ENCODE measurements around the gene PRKD1.
A peak's percentile ranks its signal among the peaks of the same experiment; 100 is the strongest.

PRKD1 gene

DNA sequence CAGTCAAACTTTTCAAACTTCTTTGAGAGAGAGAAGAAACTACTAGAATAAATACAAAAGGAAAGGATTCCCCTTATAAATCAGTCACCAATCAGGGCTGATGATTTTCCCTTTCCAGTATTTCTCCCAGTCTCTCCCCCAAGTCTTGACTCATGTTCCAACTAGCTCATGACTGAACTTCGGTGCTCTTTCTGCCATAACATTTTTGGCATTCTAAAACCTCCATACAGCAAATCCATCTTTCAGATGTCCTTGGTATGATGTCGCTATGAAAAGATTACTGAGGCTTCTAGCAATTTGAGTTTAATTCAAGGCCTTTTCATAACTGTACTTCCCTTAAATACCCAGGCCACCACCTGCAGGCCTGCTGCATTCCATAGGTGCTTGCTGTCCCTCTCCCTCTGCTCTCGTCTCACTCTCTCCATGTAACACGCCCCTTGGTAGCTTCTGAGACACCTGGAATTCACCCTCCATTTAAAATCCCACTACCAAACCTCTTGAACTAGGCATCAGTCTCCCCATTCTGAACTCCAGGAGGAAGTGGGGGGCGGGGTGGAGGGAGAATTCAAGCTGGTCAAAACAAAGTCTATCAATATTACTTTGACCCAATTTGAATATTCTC lies 2.4 kb downstream of the PRKD1 start:
- DNase-seq (ENCODE audit: low read depth): peak; percentile 64
- TF ChIP-seq, protein P1, sequence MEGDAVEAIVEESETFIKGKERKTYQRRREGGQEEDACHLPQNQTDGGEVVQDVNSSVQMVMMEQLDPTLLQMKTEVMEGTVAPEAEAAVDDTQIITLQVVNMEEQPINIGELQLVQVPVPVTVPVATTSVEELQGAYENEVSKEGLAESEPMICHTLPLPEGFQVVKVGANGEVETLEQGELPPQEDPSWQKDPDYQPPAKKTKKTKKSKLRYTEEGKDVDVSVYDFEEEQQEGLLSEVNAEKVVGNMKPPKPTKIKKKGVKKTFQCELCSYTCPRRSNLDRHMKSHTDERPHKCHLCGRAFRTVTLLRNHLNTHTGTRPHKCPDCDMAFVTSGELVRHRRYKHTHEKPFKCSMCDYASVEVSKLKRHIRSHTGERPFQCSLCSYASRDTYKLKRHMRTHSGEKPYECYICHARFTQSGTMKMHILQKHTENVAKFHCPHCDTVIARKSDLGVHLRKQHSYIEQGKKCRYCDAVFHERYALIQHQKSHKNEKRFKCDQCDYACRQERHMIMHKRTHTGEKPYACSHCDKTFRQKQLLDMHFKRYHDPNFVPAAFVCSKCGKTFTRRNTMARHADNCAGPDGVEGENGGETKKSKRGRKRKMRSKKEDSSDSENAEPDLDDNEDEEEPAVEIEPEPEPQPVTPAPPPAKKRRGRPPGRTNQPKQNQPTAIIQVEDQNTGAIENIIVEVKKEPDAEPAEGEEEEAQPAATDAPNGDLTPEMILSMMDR (conservative IDR thresholded peaks at IDR 0.05; ENCODE audit: low read depth, low read length): no peak
- H3K4me3 ChIP-seq (ENCODE audit: low read depth, low read length): no peak overlapping the region

DNA sequence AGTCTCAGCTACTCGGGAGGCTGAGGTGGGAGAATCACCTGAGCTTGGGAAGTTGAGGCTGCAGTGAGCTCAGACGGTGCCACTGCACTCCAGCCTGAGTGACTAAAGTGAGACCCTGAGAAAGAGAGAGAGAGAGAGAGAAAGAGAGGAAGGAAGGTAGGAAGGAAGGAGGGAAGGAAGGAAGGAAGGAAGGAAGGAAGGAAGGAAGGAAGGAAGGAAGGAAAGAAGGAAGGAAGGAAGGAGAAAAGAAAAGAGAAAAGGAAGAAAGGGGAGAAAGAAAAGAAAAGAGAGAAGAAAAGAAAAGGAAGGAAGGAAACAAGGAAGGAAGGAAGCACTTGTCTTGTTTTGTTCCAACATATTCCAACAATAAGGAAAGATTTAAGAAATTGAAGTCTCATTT lies 7.8 kb downstream of the PRKD1 start:
- H3K4me3 ChIP-seq (ENCODE audit: low read depth, low read length): no peak overlapping the region
- DNase-seq (ENCODE audit: low read depth): no peak
- TF ChIP-seq, protein P1 (conservative IDR thresholded peaks at IDR 0.05; ENCODE audit: low read depth, low read length): no peak

DNA sequence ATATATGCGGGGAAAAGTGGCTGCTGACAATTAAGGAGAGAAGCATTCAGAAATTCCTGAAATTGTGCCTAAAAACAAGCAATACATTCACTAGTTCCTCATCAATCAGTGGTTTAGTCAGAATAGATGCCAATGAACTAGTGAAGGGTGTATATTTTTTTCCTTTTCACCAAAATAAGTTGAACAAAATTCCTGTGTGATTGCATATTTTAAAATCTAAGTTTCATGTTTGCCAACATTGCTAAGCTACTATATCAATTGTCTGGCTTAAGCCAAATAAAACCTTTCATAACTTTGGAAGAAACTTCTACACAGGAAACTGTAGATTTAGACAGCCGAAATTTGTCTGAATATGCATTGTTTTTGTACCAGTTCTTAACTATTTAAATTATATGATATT lies 8.7 kb downstream of the PRKD1 start:
- no peak for DNase-seq (ENCODE audit: low read depth)
- TF ChIP-seq, protein P1 (conservative IDR thresholded peaks at IDR 0.05; ENCODE audit: low read depth, low read length): no peak
- no peak overlapping the region for H3K4me3 ChIP-seq (ENCODE audit: low read depth, low read length)

DNA sequence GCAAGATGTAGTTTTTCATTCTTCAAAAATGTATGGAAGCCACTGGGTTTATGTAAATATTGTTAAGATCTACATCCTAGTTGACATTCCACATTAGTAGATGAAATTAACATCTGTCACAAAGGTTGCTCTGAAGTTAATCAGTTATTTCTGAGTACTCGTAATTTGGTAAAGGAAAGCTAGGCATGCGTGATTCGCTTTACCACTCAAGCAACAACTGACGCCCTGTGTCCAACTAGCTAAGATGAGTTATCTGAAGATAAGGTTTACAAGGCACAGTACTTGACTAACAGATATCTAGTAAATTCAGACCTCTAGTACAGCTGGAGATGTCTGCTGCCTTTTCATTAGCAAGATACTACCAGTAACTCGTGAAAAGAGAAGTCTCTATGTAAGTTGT lies 14.1 kb downstream of the PRKD1 start:
- TF ChIP-seq, protein P1 (conservative IDR thresholded peaks at IDR 0.05; ENCODE audit: low read depth, low read length): no peak
- DNase-seq (ENCODE audit: low read depth): no peak
- no peak overlapping the region for H3K4me3 ChIP-seq (ENCODE audit: low read depth, low read length)

DNA sequence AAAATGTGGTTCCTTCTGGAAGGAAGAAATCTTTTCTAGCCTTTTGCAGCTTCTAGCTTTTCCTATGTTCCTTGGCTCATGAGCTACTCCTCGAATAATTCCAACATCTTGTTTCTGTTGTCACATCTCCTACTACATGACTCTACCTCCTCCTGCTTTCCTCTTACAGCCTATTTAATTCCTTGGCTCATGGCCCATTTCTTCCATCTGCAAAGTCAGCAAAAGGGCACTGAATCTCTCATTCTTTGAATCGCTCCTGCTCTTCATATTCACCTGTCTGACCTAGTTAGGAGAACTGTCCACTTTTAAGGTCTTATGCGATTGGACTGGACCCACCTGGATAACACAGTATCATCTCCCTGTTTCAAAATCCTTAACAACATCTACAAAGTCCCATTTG lies 15.8 kb downstream of the PRKD1 start:
- TF ChIP-seq, protein P1 (conservative IDR thresholded peaks at IDR 0.05; ENCODE audit: low read depth, low read length): no peak
- no peak for DNase-seq (ENCODE audit: low read depth)
- H3K4me3 ChIP-seq (ENCODE audit: low read depth, low read length): no peak overlapping the region

DNA sequence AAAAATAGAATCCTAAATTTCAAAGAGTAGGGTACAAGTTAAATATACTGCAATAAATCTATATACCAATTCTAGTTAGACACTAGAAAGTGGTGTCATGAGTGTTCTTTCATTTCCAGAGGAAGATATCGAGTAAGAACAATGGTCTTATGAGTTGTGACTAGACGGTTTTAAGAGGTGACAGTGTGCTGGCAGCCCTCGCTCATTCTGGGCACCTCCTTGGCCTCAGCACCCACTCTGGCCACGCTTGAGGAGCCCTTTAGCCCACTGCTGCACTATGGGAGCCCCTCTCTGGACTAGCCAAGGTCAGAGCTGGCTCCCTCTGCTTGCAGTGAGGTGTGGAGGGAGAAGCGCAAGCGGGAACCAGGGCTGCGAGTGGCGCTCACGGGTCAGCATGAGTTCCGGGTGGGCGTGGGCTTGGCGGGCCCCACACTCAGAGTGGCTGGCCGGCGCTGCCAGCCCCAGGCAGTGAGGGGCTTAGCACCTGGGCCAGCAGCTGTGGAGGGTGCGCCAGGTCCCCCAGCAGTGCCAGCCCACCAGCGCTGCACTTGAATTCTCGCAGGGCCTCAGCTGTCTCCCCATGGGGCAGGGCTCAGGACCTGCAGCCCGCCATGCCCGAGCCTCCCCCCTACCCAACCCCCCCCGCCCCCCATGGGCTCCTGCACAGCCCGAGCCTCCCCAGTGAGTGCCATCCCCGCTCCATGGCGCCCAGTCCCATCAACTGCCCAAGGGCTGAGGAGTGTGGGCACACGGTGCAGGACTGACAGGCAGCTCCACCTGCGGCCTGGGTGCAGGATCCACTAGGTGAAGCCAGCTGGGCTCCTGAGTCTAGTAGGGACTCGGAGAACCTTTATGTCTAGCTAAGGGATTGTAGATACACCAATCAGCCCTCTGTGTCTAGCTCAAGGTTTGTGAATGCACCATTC lies 18.7 kb downstream of the PRKD1 start:
- TF ChIP-seq, protein P1 (conservative IDR thresholded peaks at IDR 0.05; ENCODE audit: low read depth, low read length): no peak
- H3K4me3 ChIP-seq (ENCODE audit: low read depth, low read length): no peak overlapping the region

More for the DNA sequence above, 18.7 kb downstream of the PRKD1 start:
- no peak for DNase-seq (ENCODE audit: low read depth)
